GM12873 (cell line): ENCODE measurements around the gene FLT3LG.

Experiments used
- TF ChIP-seq, protein P1 (sequence below): IDR thresholded peaks from 2 replicates; pipeline ENCODE4 v1.5.1; 2012; ENCODE audit warnings: low read depth, mild to moderate bottlenecking, moderate library complexity, low read length, control low read depth; ENCODE audit not compliant: insufficient read depth; ENCODE audit errors: missing control alignments

FLT3LG gene

DNA sequence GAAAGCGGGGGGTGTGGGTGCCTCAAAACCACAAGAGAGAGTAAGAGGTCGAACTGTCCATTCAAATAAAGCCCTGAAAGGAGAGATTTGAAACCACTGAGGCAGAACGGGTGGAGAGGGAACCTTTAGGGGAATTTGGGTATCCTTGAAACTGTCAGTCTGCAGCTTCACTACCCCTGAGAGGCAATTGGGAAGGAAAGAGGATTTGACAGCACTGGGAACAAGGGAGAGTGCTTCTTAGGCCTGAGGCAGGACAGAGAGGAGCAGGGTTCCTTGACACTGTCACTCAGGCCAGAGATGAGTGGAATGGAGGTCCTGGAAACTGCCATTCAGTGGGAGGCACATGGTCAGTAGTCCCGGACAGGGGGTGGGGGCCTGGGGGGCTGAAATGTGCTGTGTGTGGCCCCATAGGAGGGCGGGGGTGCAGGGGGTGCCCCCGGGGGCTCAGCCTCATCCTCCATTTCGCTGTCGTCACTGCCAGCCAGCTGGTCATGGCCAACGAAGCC lies 43.8 kb upstream of the FLT3LG start:
- TF ChIP-seq, protein P1, sequence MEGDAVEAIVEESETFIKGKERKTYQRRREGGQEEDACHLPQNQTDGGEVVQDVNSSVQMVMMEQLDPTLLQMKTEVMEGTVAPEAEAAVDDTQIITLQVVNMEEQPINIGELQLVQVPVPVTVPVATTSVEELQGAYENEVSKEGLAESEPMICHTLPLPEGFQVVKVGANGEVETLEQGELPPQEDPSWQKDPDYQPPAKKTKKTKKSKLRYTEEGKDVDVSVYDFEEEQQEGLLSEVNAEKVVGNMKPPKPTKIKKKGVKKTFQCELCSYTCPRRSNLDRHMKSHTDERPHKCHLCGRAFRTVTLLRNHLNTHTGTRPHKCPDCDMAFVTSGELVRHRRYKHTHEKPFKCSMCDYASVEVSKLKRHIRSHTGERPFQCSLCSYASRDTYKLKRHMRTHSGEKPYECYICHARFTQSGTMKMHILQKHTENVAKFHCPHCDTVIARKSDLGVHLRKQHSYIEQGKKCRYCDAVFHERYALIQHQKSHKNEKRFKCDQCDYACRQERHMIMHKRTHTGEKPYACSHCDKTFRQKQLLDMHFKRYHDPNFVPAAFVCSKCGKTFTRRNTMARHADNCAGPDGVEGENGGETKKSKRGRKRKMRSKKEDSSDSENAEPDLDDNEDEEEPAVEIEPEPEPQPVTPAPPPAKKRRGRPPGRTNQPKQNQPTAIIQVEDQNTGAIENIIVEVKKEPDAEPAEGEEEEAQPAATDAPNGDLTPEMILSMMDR = no peak

DNA sequence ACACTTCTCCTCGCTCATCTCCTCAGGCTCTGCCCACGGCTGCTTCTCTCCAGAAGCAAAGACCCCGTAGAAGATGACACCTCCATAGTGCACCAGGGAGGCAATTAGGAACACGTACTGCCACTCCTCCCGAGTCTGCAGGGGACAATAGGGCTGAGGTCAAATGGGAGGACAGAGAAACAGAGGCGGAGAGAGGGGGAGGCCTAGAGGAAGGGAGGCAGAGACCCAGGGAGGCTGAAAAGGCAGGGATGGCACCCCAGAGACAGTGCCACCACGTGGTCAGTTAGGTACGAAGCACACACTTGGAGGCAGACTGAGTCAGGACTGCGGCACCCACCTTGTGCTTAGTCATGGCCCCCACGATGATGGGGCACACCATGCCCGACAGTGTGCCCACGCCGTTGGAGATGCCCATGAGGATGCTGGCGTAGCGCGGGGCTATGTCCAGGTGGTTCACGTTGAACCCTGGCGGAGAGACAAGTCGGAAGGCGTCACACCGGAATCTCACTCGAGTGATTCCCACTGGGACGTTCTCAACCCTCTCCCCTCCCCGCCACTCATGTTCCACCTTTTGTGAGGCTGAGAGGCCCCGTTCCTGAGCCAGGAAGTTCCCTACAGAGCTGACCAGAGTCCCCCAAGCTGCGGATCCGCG lies 43.2 kb upstream of the FLT3LG start:
- TF ChIP-seq, protein P1 = peak; percentile 61

DNA sequence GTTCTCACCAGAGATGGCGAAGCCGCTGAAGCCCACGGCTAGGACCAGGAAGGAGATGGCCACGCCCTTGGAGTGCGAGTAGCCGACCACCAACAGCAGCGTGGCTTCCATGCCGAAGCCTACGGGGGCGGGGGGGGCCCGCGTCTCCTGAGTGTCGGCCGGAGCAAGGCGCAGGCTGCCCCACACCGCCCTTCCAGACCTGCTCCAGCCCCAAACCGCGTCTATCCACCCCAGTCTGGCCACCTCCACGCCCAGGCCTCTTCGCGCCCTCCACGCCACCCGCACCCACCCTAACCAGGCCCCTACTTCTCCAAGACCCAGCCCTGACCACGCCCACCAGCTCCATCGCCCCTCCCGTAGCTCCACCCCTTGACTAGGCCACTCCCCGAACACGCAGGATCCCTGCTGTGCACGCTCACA lies 42.7 kb upstream of the FLT3LG start:
- TF ChIP-seq, protein P1 = no peak

DNA sequence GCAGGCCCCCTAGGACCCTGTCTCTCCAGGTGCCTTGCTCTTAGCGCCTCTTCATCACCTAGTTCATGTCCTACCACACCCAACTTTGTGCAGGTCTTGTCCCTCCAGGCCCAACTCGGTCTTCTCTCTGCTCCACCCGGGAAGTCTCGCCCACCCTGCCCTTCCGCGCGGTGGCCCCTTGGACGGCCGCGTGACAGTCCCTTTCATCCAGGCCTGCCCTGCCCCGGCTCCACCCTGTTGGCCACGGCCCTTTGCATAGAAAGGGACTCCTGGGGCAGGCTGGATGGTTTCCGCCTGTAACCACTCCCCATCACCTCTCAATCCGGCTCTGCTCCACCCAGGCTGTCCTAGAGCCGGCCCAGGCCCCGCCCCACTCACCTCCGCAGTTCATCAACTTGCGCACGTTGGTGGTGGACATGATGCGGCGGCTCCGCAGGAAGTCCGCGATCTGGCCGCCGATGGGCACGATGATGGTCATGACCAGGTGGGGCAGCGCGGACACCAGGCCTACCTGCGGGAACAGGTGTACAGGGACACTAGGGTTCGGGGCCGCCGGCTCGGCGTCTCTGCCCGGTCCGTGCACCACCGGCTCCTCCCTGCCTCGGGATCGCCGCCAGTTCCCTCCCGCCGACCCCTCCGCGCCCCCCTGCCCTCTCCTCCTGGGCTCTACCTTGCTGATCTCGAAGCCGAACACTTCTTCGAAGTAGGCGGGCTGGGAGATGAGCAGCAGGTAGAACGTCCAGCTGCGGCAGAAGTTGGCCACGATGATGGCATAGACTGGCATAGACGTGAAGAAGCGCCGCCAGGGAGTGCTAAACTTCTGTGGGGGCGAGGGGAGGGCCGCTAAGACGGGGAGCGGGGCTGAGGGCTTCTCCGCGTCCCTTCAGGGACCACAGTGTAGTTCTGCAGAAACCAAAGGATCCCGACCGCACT lies 41.6 kb upstream of the FLT3LG start:
- TF ChIP-seq, protein P1 = no peak

DNA sequence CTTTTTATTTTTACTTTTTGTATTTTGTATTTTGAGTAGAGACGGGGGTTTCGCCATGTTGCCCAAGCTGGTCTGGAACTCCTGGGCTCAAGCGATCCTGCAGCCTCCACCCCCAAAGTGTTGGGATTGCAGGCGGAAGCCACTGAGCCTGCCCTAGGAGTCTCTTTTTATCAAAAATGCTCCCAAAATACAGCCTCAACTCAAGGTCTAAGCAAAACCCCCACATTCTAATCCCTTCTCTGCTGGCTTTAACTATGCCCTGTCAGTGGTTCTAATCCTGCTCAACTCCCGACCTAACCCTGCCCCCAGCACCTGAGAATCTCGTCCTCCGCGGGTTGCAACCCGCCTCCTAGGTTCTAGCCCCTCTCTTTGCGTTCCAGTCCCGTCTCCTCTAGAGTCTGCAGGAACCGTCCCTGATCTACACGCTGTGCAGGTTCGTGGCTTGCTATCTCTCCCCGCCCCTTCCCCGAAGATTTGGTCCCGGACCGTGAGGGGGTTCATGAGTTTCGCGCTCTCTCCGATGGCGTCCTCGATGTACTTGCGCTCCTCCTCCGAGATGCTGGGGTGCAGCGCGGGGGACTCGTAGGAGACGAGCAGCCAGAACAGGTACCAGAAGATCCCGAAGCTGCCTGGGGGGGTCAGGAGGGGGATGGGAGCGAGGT lies 40.6 kb upstream of the FLT3LG start:
- TF ChIP-seq, protein P1 = no peak

DNA sequence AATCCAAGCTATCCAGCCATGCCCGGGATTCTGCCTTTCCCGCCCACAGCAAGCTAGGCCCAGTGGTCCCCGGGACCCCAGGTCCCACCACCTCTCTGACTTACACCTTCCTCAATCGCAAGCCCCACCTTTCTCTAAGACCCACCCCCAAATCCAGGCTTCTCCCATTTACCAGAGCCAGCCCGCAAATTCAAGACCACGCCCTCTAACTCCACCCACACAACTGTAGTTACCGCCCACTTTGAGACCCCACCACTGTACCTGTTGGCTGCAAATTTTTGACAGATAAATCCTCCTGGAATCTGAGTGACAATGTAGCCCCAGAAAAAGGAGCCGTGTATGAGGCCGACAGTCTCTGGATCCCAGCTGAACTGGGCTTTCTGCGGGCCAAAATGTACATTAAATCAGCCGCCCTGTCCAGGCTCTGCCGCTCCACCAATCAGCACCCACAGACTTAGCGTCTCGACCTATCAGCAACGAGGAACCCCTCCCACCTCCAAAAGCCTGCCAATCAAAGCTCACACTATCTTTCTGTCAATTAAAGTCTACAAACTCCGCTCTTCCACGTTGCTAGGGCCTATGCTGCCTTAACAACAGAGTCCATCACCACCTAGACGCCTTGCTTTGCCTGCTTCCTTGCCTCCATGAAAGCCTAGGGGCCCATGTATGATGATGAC lies 39.0 kb upstream of the FLT3LG start:
- TF ChIP-seq, protein P1 = no peak
